Vagina (tissue), 2 donors: ENCODE measurements around the gene POU5F2.

Experiments used
- CTCF ChIP-seq, 3 experiments: fragments of 450-650 bp in 2 of 3; fragments of 200-600 bp in 1 of 3; sonication (generic) in 1 of 3; IDR thresholded peaks; one replicate each; pipeline ENCODE4 v1.5.1; 2017 to 2019; ENCODE audit warnings: antibody characterized with exemption in 3 of 3, mild to moderate bottlenecking in 2 of 3, moderate library complexity in 2 of 3
- POLR2A ChIP-seq, 2 donors: fragments of 450-650 bp; IDR thresholded peaks; one replicate each; pipeline ENCODE4 v1.6.1; 2017; ENCODE audit warnings: antibody characterized with exemption in 2 of 2, mild to moderate bottlenecking in 2 of 2, moderate library complexity in 2 of 2
- POLR2AphosphoS5 ChIP-seq, 2 donors: sonication (generic); formaldehyde crosslinking; IDR thresholded peaks; one replicate each; pipeline ENCODE4 v1.9.0; 2017; ENCODE audit warnings: antibody characterized with exemption in 2 of 2, mild to moderate bottlenecking in 2 of 2, low read depth in 1 of 2; ENCODE audit not compliant: insufficient read depth in 1 of 2

- TF ChIP-seq CTCF (IDR thresholded peaks at IDR 0.05), result no peak
- no peak for TF ChIP-seq POLR2A (IDR thresholded peaks at IDR 0.05)
- no peak for TF ChIP-seq POLR2AphosphoS5 (IDR thresholded peaks at IDR 0.05; ENCODE audit: insufficient read depth in 1 of 2, low read depth in 1 of 2)
These were observed 41.6 kb upstream of the POU5F2 start for GRCh38 chr5:93782978-93783377.
